EH (cell line): ENCODE measurements around the gene SPTLC2.
"Not testable (repeated sequence)": the region's sequence is repeated elsewhere in the genome, so short reads cannot be mapped to it uniquely, and the experiment has no call there.

Source experiments
- DNase-seq: peaks from one replicate; pipeline ENCODE4 v3.0.0-alpha.2; 2015; ENCODE audit warnings: low read depth

Gene SPTLC2

GRCh38 chr14:77549451-77549850 lies 67.0 kb downstream of the SPTLC2 start:
- DNase-seq: peak; percentile 32

- no peak for DNase-seq
Observed at GRCh38 chr14:77547512-77548180, 68.8 kb downstream of the SPTLC2 start.

GRCh38 chr14:77545171-77545570 lies 71.3 kb downstream of the SPTLC2 start:
- not testable (repeated sequence) for DNase-seq

GRCh38 chr14:77544571-77544970 lies 71.9 kb downstream of the SPTLC2 start:
- no peak for DNase-seq

GRCh38 chr14:77543637-77544334 lies 72.7 kb downstream of the SPTLC2 start:
- peak; percentile 61 for DNase-seq

GRCh38 chr14:77543240-77543551 lies 73.2 kb downstream of the SPTLC2 start:
- no peak for DNase-seq

GRCh38 chr14:77542421-77543239 lies 73.8 kb downstream of the SPTLC2 start:
- DNase-seq: peak; percentile 32

GRCh38 chr14:77541905-77542304 lies 74.5 kb downstream of the SPTLC2 start:
- no peak for DNase-seq

- not testable (repeated sequence) for DNase-seq
Observed at GRCh38 chr14:77536951-77537350, 79.5 kb downstream of the SPTLC2 start.

- no peak for DNase-seq
Observed at GRCh38 chr14:77531071-77531470, 85.4 kb downstream of the SPTLC2 start.

- no peak for DNase-seq
Observed at GRCh38 chr14:77529963-77530362, 86.5 kb downstream of the SPTLC2 start.

- DNase-seq: no peak
Observed at GRCh38 chr14:77529213-77529612, 87.2 kb downstream of the SPTLC2 start.

GRCh38 chr14:77528701-77529100 lies 87.7 kb downstream of the SPTLC2 start:
- not testable (repeated sequence) for DNase-seq

- DNase-seq: no peak
Observed at GRCh38 chr14:77526266-77526665, 90.2 kb downstream of the SPTLC2 start.

GRCh38 chr14:77524536-77524935 lies 91.9 kb downstream of the SPTLC2 start:
- no peak for DNase-seq

GRCh38 chr14:77523109-77523508 lies 93.3 kb downstream of the SPTLC2 start:
- DNase-seq: no peak

- DNase-seq: no peak
Observed at GRCh38 chr14:77520555-77520954, 95.9 kb downstream of the SPTLC2 start.

- no peak for DNase-seq
Observed at GRCh38 chr14:77516126-77516525, 100.3 kb downstream of the SPTLC2 start.

GRCh38 chr14:77511486-77512162 lies 104.8 kb downstream of the SPTLC2 start:
- DNase-seq: no peak

- no peak for DNase-seq
Observed at GRCh38 chr14:77509366-77509765, 107.1 kb downstream of the SPTLC2 start.

GRCh38 chr14:77508876-77509275 lies 107.6 kb downstream of the SPTLC2 start:
- DNase-seq: no peak

- peak; percentile 53 for DNase-seq
Observed at GRCh38 chr14:77508249-77508648, 108.2 kb downstream of the SPTLC2 start.
